ENCODE measurements around the gene PCDHA8.
"Not testable (repeated sequence)": the region's sequence is repeated elsewhere in the genome, so short reads cannot be mapped to it uniquely, and the experiment has no call there.

GRCh38 chr5:140802381-140802780, 38.6 kb upstream of the PCDHA8 start:
- TF ChIP-seq CTCF (IDR thresholded peaks at IDR 0.05; ENCODE audit: low read length); EZH2 (IDR thresholded peaks at IDR 0.05; ENCODE audit: borderline replicate concordance, low read length): not testable (repeated sequence)
